NB4 (cell line): ENCODE results near the gene DGKB.

Source experiments
- DNase-seq: peaks from one replicate; pipeline ENCODE4 v3.0.0; 2010; ENCODE audit warnings: low read depth
- H3K4me3 ChIP-seq: one replicate; pipeline ENCODE4 v1.5.1; 2011; ENCODE audit warnings: mild to moderate bottlenecking, low read depth, low read length, moderate library complexity
- CTCF ChIP-seq: IDR thresholded peaks from one replicate; pipeline ENCODE4 v1.5.1; 2012; ENCODE audit warnings: low read depth, low read length
- MAX ChIP-seq: IDR thresholded peaks from 2 replicates; pipeline ENCODE4 v1.6.1; 2011; ENCODE audit warnings: low read depth, low read length
- MYC ChIP-seq: IDR thresholded peaks from 2 replicates; pipeline ENCODE4 v1.6.1; 2011; ENCODE audit warnings: low read depth, low read length
- POLR2A ChIP-seq: IDR thresholded peaks from 2 replicates; pipeline ENCODE4 v1.6.1; 2011; ENCODE audit warnings: mild to moderate bottlenecking; ENCODE audit not compliant: insufficient read length; ENCODE audit errors: extremely low read depth

The DGKB gene

GRCh38 chr7:14761510-14762296 lies 140.8 kb downstream of the DGKB start:
- TF ChIP-seq POLR2A (no peak), MYC (no peak), MAX (no peak), CTCF (no peak)
- DNase-seq = no peak
- H3K4me3 ChIP-seq = no peak overlapping the region

GRCh38 chr7:14760730-14761478 lies 141.6 kb downstream of the DGKB start:
- TF ChIP-seq MAX (no peak), POLR2A (no peak), CTCF (no peak), MYC (no peak)
- no peak for DNase-seq
- no peak overlapping the region for H3K4me3 ChIP-seq

- TF ChIP-seq CTCF = no peak
- no peak for TF ChIP-seq MYC
- no peak for TF ChIP-seq POLR2A
- TF ChIP-seq MAX = no peak
- no peak for DNase-seq
These were observed 142.8 kb downstream of the DGKB start for GRCh38 chr7:14759785-14760184.

GRCh38 chr7:14754631-14755030 lies 147.9 kb downstream of the DGKB start:
- no peak for TF ChIP-seq MAX
- TF ChIP-seq POLR2A = no peak
- TF ChIP-seq CTCF = no peak
- no peak for TF ChIP-seq MYC
- DNase-seq = no peak
- H3K4me3 ChIP-seq = no peak overlapping the region

More at GRCh38 chr7:14759785-14760184, 142.8 kb downstream of the DGKB start:
- H3K4me3 ChIP-seq = no peak overlapping the region

GRCh38 chr7:14752301-14752700 lies 150.2 kb downstream of the DGKB start:
- no peak for DNase-seq
- no peak overlapping the region for H3K4me3 ChIP-seq
- TF ChIP-seq POLR2A (no peak), CTCF (no peak), MYC (no peak)
